22Rv1 (cell line): ENCODE measurements around the gene CNEP1R1.

Experiments used
- H3K27ac ChIP-seq: fragments of 450-650 bp; 2 replicates; pipeline ENCODE4 v1.5.1; 2017
- CTCF ChIP-seq: fragments of 450-650 bp; IDR thresholded peaks from 2 replicates; pipeline ENCODE4 v1.5.1; 2017; ENCODE audit warnings: mild to moderate bottlenecking
- ZFX ChIP-seq: fragments of 450-650 bp; IDR thresholded peaks from 2 replicates; pipeline ENCODE4 v1.6.1; 2017; ENCODE audit warnings: antibody characterized with exemption, borderline replicate concordance

Gene CNEP1R1

GRCh38 chr16:49992825-49993224 is 32.2 kb upstream of the CNEP1R1 start:
- H3K27ac ChIP-seq, result no peak overlapping the region
- TF ChIP-seq CTCF (no peak), ZFX (no peak)

- no peak for TF ChIP-seq ZFX
- TF ChIP-seq CTCF, result no peak
- H3K27ac ChIP-seq, result no peak overlapping the region
Observed at GRCh38 chr16:49993579-49993978, 31.4 kb upstream of the CNEP1R1 start.

- TF ChIP-seq ZFX (no peak), CTCF (no peak)
- H3K27ac ChIP-seq, result no peak overlapping the region
Observed at GRCh38 chr16:49994006-49994405, 31.0 kb upstream of the CNEP1R1 start.

GRCh38 chr16:49995720-49996119 is 29.3 kb upstream of the CNEP1R1 start:
- TF ChIP-seq ZFX (no peak), CTCF (no peak)
- H3K27ac ChIP-seq, result no peak overlapping the region

GRCh38 chr16:49997721-49998251 is 27.2 kb upstream of the CNEP1R1 start:
- TF ChIP-seq CTCF (no peak), ZFX (no peak)
- H3K27ac ChIP-seq, result no peak overlapping the region

GRCh38 chr16:49998991-49999390 is 26.0 kb upstream of the CNEP1R1 start:
- no peak overlapping the region for H3K27ac ChIP-seq
- TF ChIP-seq CTCF, result no peak
- no peak for TF ChIP-seq ZFX

- H3K27ac ChIP-seq, result no peak overlapping the region
- TF ChIP-seq CTCF (no peak), ZFX (no peak)
Observed at GRCh38 chr16:50001144-50001543, 23.9 kb upstream of the CNEP1R1 start.
